Occipital lobe (tissue), 2 donors: ENCODE measurements around the gene TUFM. TPM values are rescaled to one million over a fixed set of nuclear protein-coding genes. Genes with fewer than 3 reads are reported as not detected.
A peak's percentile ranks its signal among the peaks of the same experiment; 100 is the strongest.
"Not testable (repeated sequence)": the region's sequence is repeated elsewhere in the genome, so short reads cannot be mapped to it uniquely, and the experiment has no call there.

Source experiments
- DNase-seq: peaks from one replicate; lab custom pipeline; 2025; lab: John Stamatoyannopoulos, UW
- total RNA-seq: library from RNA; depleted of rRNA; stranded (reverse); fragments of >200 nt; gene quantifications from one replicate; pipeline ENCODE4 v1.2.3, GENCODE V29; 2014

Gene TUFM
- total RNA-seq, 1 donor from 2014 or later: 56.6 TPM

GRCh38 chr16:28839004-28839639 lies 7.0 kb downstream of the TUFM start:
- no peak for DNase-seq

DNA sequence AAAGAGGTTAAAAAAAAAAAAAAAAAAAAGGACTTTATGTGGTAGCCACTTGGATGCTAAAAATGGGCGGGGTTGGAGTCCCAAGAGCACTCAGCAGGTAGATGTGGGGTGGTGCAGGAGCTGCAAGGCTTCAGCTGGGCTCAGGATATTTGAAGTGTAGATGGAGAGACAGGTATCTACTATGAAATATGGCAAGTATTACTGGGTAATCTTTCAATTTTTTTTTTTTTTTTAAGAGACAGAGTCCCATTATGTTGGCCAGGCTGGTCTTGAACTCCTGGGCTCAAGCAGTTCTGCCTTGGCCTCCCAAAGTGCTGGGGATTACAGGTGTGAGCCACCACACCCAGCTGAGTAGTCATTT lies 7.6 kb downstream of the TUFM start:
- no peak for DNase-seq

- no peak for DNase-seq
Measured at GRCh38 chr16:28837672-28838557, 8.2 kb downstream of the TUFM start.

DNA sequence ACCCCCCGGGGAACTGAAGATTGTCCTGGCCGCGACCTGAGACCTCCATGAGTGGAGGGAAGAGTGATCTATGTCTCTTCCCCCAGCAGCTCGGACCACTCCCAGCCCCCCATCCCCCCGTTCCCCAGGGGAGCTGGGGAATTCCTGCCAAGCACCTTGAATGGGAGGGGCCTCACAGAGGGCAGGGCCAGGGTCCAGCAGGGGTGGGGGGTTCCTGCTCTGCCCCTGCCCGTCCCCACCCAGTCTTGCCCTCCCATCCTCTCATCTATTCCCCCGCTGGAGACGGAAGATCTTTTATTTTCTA lies 9.4 kb downstream of the TUFM start:
- no peak for DNase-seq

GRCh38 chr16:28835864-28836760 lies 10.0 kb downstream of the TUFM start:
- no peak for DNase-seq

DNA sequence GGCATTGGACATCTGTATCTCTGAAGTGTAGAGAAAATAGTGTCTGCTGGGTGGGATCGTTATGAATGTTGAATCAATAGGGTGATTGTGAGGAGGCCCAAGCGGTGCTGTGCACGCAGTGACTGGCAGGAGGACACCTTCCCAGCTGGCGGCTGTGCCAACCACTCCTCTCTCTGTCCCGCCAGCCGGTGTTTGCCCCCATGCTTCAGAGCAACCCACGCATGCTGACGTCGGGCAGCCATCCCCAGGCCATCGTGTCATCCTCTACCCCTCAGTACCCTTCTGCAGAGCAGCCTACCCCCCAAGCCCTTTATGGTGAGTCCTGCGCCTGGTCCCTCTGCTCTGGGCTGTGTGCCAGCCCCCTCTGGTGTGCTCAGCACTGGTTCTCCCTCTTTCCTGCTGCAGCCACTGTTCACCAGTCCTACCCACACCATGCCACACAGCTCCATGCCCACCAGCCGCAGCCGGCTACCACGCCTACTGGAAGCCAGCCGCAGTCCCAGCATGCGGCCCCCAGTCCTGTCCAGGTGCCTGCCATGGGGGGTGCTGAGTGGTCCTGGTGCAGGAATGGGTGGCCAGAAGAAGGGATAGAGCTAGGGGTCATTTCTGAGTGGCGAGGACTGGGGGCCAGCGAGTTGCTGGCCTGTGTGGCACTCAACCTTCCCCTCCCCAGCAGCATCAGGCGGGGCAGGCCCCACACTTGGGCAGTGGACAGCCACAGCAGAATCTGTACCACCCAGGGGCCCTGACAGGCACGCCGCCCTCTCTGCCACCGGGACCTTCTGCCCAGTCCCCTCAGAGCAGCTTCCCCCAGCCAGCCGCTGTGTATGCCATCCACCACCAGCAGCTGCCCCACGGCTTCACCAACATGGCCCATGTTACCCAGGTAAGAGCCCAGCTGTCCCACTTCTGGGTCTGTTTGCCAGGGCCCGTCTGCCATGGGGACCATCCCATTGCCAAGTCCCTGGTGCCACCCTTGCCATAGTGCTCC lies 11.0 kb downstream of the TUFM start:
- DNase-seq: no peak

- DNase-seq: no peak
Measured at GRCh38 chr16:28834349-28834748, 11.8 kb downstream of the TUFM start.

DNA sequence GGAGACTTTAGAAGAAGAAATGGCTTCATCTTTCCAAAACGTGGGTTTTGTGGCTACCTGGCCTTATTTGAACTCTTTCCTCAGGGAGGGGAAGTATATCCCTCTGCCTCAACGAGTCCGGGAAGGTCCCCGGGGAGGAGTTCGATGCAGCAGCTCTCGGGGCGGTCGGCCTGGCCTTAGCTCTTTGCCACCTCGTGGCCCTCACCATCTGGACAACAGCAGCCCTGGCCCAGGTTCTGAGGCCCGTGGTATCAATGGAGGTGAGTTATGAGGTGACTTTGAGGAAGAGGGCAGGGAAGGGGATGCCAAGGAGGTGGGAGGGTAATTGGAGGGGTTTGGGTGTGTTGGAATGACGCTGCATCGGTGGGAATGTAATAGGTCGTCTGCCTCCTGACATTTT lies 15.6 kb downstream of the TUFM start:
- DNase-seq: no peak

GRCh38 chr16:28829747-28830146 lies 16.4 kb downstream of the TUFM start:
- DNase-seq: no peak

DNA sequence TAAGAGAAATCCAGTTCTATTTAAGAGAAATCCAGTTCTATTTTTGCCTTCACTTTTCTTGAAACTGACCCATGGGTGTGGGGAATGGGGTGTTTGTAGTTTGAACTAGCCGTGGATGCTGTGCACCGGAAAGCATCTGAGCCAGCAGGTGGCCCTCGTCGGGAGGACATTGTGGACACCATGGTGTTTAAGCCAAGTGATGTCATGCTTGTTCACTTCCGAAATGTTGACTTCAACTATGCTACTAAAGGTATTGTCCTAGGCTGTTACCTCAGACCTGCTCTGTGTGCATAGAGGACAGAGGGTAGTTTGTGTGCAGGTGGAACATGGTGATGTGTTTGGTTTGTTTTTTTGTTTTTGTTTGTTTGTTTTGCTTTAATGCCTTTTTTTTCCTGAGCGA lies 20.0 kb downstream of the TUFM start:
- DNase-seq: no peak

DNA sequence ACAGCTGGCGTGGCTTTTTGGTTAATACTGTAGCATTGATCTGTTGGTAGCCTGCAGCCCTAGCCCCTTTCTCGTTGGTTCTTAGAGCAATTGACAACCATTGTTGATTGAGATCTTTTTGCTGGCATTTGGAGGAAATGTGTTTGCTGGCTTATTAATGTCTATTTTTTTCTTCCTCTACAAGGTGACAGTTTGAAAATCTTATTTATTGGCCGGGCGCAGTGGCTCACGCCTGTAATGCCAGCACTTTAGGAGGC lies 21.5 kb downstream of the TUFM start:
- no peak for DNase-seq

DNA sequence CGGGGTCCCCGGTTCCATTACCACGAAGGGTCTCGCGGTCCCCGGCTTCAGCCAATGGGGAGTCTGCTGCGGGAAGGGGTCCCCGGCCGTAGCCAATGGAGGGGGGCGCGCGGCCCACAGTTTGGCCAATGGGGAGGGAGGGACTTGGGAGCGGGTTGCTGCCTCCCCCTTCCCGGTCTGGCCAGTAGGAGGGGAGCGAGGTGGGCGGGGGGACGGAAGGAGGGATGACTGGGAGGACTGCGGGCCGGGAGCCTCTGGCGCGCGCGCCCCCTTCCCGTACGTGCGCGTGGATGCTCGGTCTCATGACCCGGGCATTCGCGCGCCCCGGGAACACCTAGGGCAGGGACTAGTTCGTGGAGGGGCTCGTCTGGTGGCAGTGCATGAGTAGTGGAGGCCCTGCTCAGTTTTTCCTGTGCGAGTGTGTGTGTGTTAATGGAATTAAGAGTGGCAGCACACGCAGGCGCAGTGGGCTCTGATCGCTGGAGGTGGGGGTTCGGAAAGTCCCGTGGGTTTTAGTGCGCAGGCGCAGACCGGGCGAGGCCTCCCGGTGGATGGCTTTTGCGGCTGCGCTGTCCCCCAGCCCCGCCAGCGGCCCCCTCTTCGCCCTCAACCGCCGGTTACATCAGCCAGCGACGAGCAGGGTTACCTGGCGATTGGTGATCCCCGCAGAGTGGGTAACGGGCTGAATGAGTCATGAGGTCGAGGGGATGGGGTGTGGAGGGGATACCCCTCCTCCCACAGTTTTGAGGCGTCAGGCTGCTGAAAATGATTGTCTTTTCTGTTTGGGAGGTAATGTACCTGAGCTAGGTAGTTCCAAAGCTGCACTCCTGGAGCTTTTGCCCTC lies 22.1 kb downstream of the TUFM start:
- DNase-seq: peak; percentile 95

GRCh38 chr16:28823291-28823872 lies 22.8 kb downstream of the TUFM start:
- no peak for DNase-seq

- DNase-seq: peak; percentile 86
Measured at GRCh38 chr16:28822520-28823290, 23.4 kb downstream of the TUFM start, which contains the start of gene ATXN2L. ATXN2L (plus strand) TSS chr16:28822999; CDS start chr16:28823260, 261 bp downstream.

DNA sequence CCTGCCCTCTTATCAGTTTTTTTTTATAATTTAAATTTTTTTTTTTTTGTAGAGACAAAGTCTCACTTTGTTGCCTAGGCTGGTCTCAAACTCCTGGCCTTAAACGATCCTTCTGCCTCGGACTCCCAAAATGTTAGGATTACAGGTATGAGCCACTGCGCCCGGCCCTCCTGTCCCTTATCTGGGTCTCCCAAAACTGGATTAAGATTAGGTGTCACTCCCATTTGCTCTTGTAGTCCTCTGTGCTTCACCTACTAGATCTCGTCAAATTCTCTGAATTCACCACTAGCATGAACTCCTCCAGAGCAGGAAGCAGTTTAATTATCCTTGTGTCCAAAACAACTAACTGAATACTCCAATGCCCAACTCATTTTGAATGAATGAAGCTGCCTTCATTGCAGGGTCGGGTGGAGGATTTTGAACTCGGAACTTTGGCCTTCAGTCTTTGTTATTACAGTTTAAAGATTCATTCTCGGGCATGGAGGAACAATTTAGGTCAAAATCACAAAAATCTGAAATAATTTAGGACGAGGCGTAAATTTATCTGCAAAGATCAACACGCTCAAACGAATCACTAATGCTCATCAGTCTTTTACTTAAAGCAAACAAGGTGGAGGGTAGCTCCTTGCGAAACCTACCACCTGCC lies 24.2 kb downstream of the TUFM start:
- no peak for DNase-seq

GRCh38 chr16:28820546-28820945 lies 25.6 kb downstream of the TUFM start:
- DNase-seq: not testable (repeated sequence)

DNA sequence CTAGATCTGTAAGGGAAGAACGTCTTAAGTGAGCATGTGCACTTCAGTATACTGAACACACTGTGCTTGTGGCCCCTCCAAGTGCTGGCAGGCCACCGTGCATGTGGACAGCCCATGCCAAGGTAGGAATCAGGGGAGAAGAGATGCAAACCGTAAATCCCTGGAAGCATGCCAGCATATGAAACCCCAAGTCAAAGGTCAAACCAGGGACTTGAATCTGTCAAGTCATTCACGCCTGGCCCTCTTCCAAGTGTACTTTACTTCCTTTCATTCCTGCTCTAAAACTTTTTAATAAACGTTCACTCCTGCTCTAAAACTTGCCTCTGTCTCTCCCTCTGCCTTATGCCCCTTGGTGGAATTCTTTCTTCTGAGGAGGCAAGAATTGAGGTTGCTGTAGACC lies 26.1 kb downstream of the TUFM start:
- no peak for DNase-seq

GRCh38 chr16:28807445-28808120 lies 38.6 kb downstream of the TUFM start:
- DNase-seq: not testable (repeated sequence)
